Stomach (tissue), 9 donors: Measurements from ENCODE around the gene VWA7. TPM values are rescaled to one million over a fixed set of nuclear protein-coding genes. Genes with fewer than 3 reads are reported as not detected.

Experiments used
- DNase-seq, 2 donors: peaks; one replicate each; pipeline versions ENCODE4 v3.0.0 to v3.0.0-alpha.2; 2013 to 2019
- H3K27ac ChIP-seq, 5 donors: fragments of 200-600 bp in 4 of 5; sonication (generic) in 4 of 5; one replicate each; pipeline ENCODE4 v1.5.1; 2013 to 2019; ENCODE audit warnings: mild to moderate bottlenecking in 1 of 5, moderate library complexity in 1 of 5
- H3K27me3 ChIP-seq, 3 donors: fragments of 200-600 bp; sonication (generic); one replicate each; pipeline ENCODE4 v1.5.1; 2017 to 2019; ENCODE audit warnings: mixed run types in 1 of 3
- H3K36me3 ChIP-seq, 4 donors: fragments of 200-600 bp; sonication (generic); 1 replicate in 3 of 4; 2 replicates in 1 of 4; pipeline ENCODE4 v1.5.1; 2016 to 2019
- H3K4me1 ChIP-seq, 4 donors: fragments of 200-600 bp; sonication (generic); one replicate each; pipeline ENCODE4 v1.5.1; 2016 to 2019
- H3K4me3 ChIP-seq, 4 donors: fragments of 200-600 bp; sonication (generic) in 3 of 4; one replicate each; pipeline ENCODE4 v1.5.1; 2016 to 2019; ENCODE audit warnings: mild to moderate bottlenecking in 1 of 4
- H3K9me3 ChIP-seq, 4 donors: fragments of 200-600 bp; sonication (generic); one replicate each; pipeline ENCODE4 v1.5.1; 2016 to 2019
- CTCF ChIP-seq, 7 experiments: fragments of 450-650 bp in 4 of 7; fragments of 200-600 bp in 3 of 7; sonication (generic) in 3 of 7; IDR thresholded peaks; one replicate each; pipeline ENCODE4 v1.5.1; 2016 to 2019; ENCODE audit warnings: antibody characterized with exemption in 7 of 7, control low read depth in 2 of 7, mild to moderate bottlenecking in 1 of 7
- EP300 ChIP-seq: sonication (generic); formaldehyde crosslinking; IDR thresholded peaks from one replicate; pipeline ENCODE4 v1.6.1; 2017; ENCODE audit warnings: antibody characterized with exemption
- POLR2A ChIP-seq, 4 donors: fragments of 450-650 bp; IDR thresholded peaks; one replicate each; pipeline ENCODE4 v1.6.1; 2016; ENCODE audit warnings: antibody characterized with exemption in 4 of 4, control low read depth in 2 of 4, mild to moderate bottlenecking in 1 of 4, moderate library complexity in 1 of 4
- POLR2AphosphoS5 ChIP-seq, 3 donors: sonication (generic); formaldehyde crosslinking; IDR thresholded peaks; one replicate each; pipeline ENCODE4 v1.6.1; 2016; ENCODE audit warnings: antibody characterized with exemption in 3 of 3
- WGBS, 5 donors: extraction: QIAGEN DNeasy Blood & Tissue Kit in 3 of 5; methylation state at CpG; one replicate each; pipeline versions ENCODE4 v1.1.5 to v1.1.7; 2013 to 2018; 5-methylcytosine and 5-hydroxymethylcytosine counted together
- intact Hi-C: fragments of 100-400 bp; cut with DNase I; formaldehyde crosslinking; loops from one replicate; pipeline ENCODE4 v1.15.1; 2023; ENCODE audit warnings: low total_unique reads
- polyA plus RNA-seq, 3 donors: library from polyadenylated mRNA; stranded (reverse); fragments of 200-250 nt; gene quantifications; one replicate each; pipeline ENCODE4 v1.2.3, GENCODE V29; 2013
- total RNA-seq, 5 donors: library from RNA; depleted of rRNA; stranded (reverse); fragments of >200 nt; gene quantifications; one replicate each; pipeline versions ENCODE4 v1.1.0 to v1.2.3, GENCODE V29; 2014 to 2016
- donor health status: healthy with polysubstance abuse.
- donor health status: Bipolar disorder and iron deficiency.
- donor health status: healthy.

VWA7 gene
- total and polyA plus RNA-seq, 8 donors, result 1.3 to 18.3 (median 4.2) TPM; not detected in 1

GRCh38 chr6:31771992-31772358 lies 5.2 kb downstream of the VWA7 start:
- no peak for TF ChIP-seq CTCF (IDR thresholded peaks at IDR 0.05)
- no peak for TF ChIP-seq POLR2A (IDR thresholded peaks at IDR 0.05)
- TF ChIP-seq EP300, result no peak
- no peak for TF ChIP-seq POLR2AphosphoS5 (IDR thresholded peaks at IDR 0.05)
- Histone ChIP-seq H3K27me3 (no peaks in the 10 kb centered on the region), H3K4me3 (no peak overlapping the region), H3K4me1 (peaks cover 23 to 42% (median 28%) of the 10 kb centered on the region in 4 donors), H3K36me3 (no peaks in the 10 kb centered on the region), H3K9me3 (no peaks in the 10 kb centered on the region), H3K27ac (no peak overlapping the region)
- 59 to 77% (median 74%) methylated on average over 4 of the region's 4 CpGs for WGBS, 5 donors
- DNase-seq, result no peak
- intact Hi-C loops, result no loop called here

GRCh38 chr6:31770860-31771259 lies 6.3 kb downstream of the VWA7 start:
- Histone ChIP-seq H3K27me3 (peaks cover 0 to 6% (median 0%) of the 10 kb centered on the region in 3 donors), H3K9me3 (no peaks in the 10 kb centered on the region), H3K4me1 (peaks cover 13 to 38% (median 21%) of the 10 kb centered on the region in 4 donors), H3K36me3 (no peaks in the 10 kb centered on the region), H3K27ac (no peak overlapping the region), H3K4me3 (no peak overlapping the region)
- no peak for TF ChIP-seq POLR2A (IDR thresholded peaks at IDR 0.05)
- no peak for TF ChIP-seq EP300
- no peak for TF ChIP-seq CTCF (IDR thresholded peaks at IDR 0.05)
- no peak for TF ChIP-seq POLR2AphosphoS5 (IDR thresholded peaks at IDR 0.05)
- 77 to 91% (median 89%) methylated on average over 2 of the region's 2 CpGs for WGBS, 5 donors
- DNase-seq, result no peak
- intact Hi-C loops, result no loop called here

- Histone ChIP-seq H3K9me3 (no peaks in the 10 kb centered on the region), H3K27ac (no peak overlapping the region), H3K36me3 (no peaks in the 10 kb centered on the region), H3K27me3 (peaks cover 0 to 7% (median 0%) of the 10 kb centered on the region in 3 donors), H3K4me1 (peaks cover 5 to 27% (median 13%) of the 10 kb centered on the region in 4 donors), H3K4me3 (no peak overlapping the region)
- DNase-seq, result peak; percentile 84 to 89
- intact Hi-C loops, result loop anchor here (10.0 kb wide), 1 partner anchor 85 kb away; the partner anchor contains the start of gene LY6G5C
- peak in 5 of 7 experiments; percentile 68 to 90 (median 87) for TF ChIP-seq CTCF (IDR thresholded peaks at IDR 0.05)
- no peak for TF ChIP-seq POLR2A (IDR thresholded peaks at IDR 0.05)
- peak in 1 of 3 donors; percentile 68 for TF ChIP-seq POLR2AphosphoS5 (IDR thresholded peaks at IDR 0.05)
- WGBS, 5 donors, result 42 to 57% (median 49%) methylated on average over 12 of the region's 12 CpGs
Observed at GRCh38 chr6:31769684-31770371, 7.3 kb downstream of the VWA7 start.

GRCh38 chr6:31768363-31769257 lies 8.5 kb downstream of the VWA7 start:
- no peak for DNase-seq
- Histone ChIP-seq H3K9me3 (no peaks in the 10 kb centered on the region), H3K27me3 (peaks cover 0 to 7% (median 0%) of the 10 kb centered on the region in 3 donors), H3K4me3 (no peak overlapping the region), H3K4me1 (peaks cover 5 to 24% (median 11%) of the 10 kb centered on the region in 4 donors), H3K36me3 (no peaks in the 10 kb centered on the region), H3K27ac (no peak overlapping the region)
- 90 to 92% (median 91%) methylated on average over 16 to 18 of the region's 18 CpGs for WGBS, 5 donors
- intact Hi-C loops, result loop anchor here (10.0 kb wide), 1 partner anchor 84 kb away; the partner anchor contains the start of gene LY6G5C
- TF ChIP-seq EP300, result no peak
- TF ChIP-seq POLR2AphosphoS5 (IDR thresholded peaks at IDR 0.05), result no peak
- TF ChIP-seq POLR2A (IDR thresholded peaks at IDR 0.05), result no peak
- TF ChIP-seq CTCF (IDR thresholded peaks at IDR 0.05), result no peak
